ENCODE results near the gene PMS2. TPM values are rescaled to one million over a fixed set of nuclear protein-coding genes. Genes with fewer than 3 reads are reported as not detected.
A peak's percentile ranks its signal among the peaks of the same experiment; 100 is the strongest.

The PMS2 gene
- total and polyA plus RNA-seq, 9 of the 15 experiments (the other 6 are each of a cell fraction or from before 2014, with no cell fraction given): 4.9 to 27.6 (median 16.5) TPM

- no peak for TF ChIP-seq KDM4B (IDR thresholded peaks at IDR 0.05; ENCODE audit: borderline replicate concordance in 2 of 2, low read depth in 1 of 2)
- TF ChIP-seq NR4A1 (CRISPR knock-in tag; IDR thresholded peaks at IDR 0.05): no peak
- no peak for TF ChIP-seq NR4A1 (tag; IDR thresholded peaks at IDR 0.05)
- TF ChIP-seq ZNF263 (CRISPR knock-in tag; IDR thresholded peaks at IDR 0.05; ENCODE audit: borderline replicate concordance): no peak
- 0 out of 6 replicates have a peak, but pooled peaks of 1 of the 3 experiments have one; percentile 6 for TF ChIP-seq ZBTB11 (CRISPR knock-in tag; IDR thresholded peaks at IDR 0.05)
- TF ChIP-seq RERE (CRISPR knock-in tag; IDR thresholded peaks at IDR 0.05; ENCODE audit: borderline replicate concordance): 0 out of 2 replicates have a peak, but pooled peaks have one; percentile 44
- TF ChIP-seq E2F1 (CRISPR knock-in tag; IDR thresholded peaks at IDR 0.05): no peak
- TF ChIP-seq CEBPZ (IDR thresholded peaks at IDR 0.05; ENCODE audit: borderline replicate concordance, low read depth, low read length): no peak
- no peak for TF ChIP-seq ZZZ3 (IDR thresholded peaks at IDR 0.05)
- TF ChIP-seq FOXJ3 (CRISPR knock-in tag; IDR thresholded peaks at IDR 0.05): no peak
Observed at GRCh38 chr7:6026820-6027311, 18.0 kb upstream of the PMS2 start (continued).
